Nephron (organoid): ENCODE results near the gene GREM2.

Source experiments
- H3K27ac Mint-ChIP-seq, 3 experiments: 2 replicates each; pipeline ENCODE4 v1.8.0; 2020; ENCODE audit warnings: mixed read lengths in 3 of 3, mild to moderate bottlenecking in 2 of 3, moderate library complexity in 1 of 3
- H3K27me3 Mint-ChIP-seq: 2 replicates; pipeline ENCODE4 v1.8.0; 2021; ENCODE audit warnings: low read depth, mild to moderate bottlenecking, moderate library complexity, mixed read lengths
- H3K36me3 Mint-ChIP-seq: 2 replicates; pipeline ENCODE4 v1.8.0; 2020; ENCODE audit warnings: low read depth, mixed read lengths
- H3K4me1 Mint-ChIP-seq: 2 replicates; pipeline ENCODE4 v1.8.0; 2020; ENCODE audit warnings: mixed read lengths
- H3K4me3 Mint-ChIP-seq, 3 experiments: 2 replicates each; pipeline ENCODE4 v1.8.0; 2020; ENCODE audit warnings: mild to moderate bottlenecking in 3 of 3, mixed read lengths in 3 of 3, moderate library complexity in 2 of 3
- H3K9me3 Mint-ChIP-seq: 2 replicates; pipeline ENCODE4 v1.8.0; 2020; ENCODE audit warnings: mixed read lengths
- TF ChIP-seq, protein P1 (sequence below), 3 experiments: fragments of 200-600 bp; sonication (generic); IDR thresholded peaks; one replicate each; pipeline ENCODE4 v1.5.0; 2021; ENCODE audit warnings: antibody characterized with exemption in 3 of 3; ENCODE audit not compliant: unreplicated experiment in 3 of 3

GREM2 gene

DNA sequence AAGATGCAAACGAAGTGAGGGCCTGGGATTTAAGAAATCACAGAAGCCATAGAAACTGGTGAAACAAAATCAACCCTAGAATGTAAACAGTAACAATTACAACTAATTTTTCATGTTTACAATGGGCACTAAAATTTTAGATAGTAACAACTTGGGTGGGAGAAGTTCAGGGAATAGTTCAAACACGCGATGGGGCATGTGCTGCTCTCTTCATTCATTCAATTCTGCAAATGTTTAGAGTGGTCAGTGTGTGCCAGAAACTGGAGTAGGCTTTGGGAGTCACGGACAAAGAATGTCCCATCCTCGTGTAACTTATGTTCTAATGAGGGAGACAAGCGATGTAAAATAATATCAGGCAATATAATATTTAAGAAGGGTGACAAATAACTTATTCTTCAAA, 133.4 kb downstream of the GREM2 start:
- H3K4me1 Mint-ChIP-seq = no peaks in the 10 kb centered on the region
- no peak overlapping the region for H3K4me3 Mint-ChIP-seq
- H3K27ac Mint-ChIP-seq = no peak overlapping the region
- no peaks in the 10 kb centered on the region for H3K9me3 Mint-ChIP-seq
- H3K36me3 Mint-ChIP-seq = no peaks in the 10 kb centered on the region
- TF ChIP-seq, protein P1, sequence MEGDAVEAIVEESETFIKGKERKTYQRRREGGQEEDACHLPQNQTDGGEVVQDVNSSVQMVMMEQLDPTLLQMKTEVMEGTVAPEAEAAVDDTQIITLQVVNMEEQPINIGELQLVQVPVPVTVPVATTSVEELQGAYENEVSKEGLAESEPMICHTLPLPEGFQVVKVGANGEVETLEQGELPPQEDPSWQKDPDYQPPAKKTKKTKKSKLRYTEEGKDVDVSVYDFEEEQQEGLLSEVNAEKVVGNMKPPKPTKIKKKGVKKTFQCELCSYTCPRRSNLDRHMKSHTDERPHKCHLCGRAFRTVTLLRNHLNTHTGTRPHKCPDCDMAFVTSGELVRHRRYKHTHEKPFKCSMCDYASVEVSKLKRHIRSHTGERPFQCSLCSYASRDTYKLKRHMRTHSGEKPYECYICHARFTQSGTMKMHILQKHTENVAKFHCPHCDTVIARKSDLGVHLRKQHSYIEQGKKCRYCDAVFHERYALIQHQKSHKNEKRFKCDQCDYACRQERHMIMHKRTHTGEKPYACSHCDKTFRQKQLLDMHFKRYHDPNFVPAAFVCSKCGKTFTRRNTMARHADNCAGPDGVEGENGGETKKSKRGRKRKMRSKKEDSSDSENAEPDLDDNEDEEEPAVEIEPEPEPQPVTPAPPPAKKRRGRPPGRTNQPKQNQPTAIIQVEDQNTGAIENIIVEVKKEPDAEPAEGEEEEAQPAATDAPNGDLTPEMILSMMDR (IDR thresholded peaks at IDR 0.05; ENCODE audit: unreplicated experiment in 3 of 3) = no peak
- no peaks in the 10 kb centered on the region for H3K27me3 Mint-ChIP-seq

DNA sequence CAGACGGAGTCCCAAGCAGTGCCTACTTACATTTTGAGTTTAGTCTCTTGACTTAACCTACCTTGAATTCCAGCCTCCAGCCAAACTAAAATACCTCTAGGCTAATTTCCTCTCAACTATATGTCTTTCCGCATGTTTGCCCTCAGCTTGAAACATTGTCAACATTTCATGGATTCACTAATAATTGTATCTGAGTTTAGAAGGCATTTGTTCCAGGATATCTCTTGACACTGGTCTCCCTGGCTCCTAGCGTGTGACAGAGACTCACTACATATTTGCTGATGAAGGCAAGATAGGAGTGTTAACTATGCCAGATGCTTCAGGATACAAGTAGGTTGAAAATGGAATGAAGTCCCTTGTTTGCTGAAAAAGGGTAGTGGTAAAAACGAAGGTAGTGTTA, 136.1 kb downstream of the GREM2 start:
- Mint-ChIP-seq H3K27ac (no peak overlapping the region), H3K4me1 (no peaks in the 10 kb centered on the region), H3K27me3 (no peaks in the 10 kb centered on the region), H3K4me3 (no peak overlapping the region), H3K9me3 (no peaks in the 10 kb centered on the region), H3K36me3 (no peaks in the 10 kb centered on the region)
- TF ChIP-seq, protein P1 (IDR thresholded peaks at IDR 0.05; ENCODE audit: unreplicated experiment in 3 of 3) = no peak

DNA sequence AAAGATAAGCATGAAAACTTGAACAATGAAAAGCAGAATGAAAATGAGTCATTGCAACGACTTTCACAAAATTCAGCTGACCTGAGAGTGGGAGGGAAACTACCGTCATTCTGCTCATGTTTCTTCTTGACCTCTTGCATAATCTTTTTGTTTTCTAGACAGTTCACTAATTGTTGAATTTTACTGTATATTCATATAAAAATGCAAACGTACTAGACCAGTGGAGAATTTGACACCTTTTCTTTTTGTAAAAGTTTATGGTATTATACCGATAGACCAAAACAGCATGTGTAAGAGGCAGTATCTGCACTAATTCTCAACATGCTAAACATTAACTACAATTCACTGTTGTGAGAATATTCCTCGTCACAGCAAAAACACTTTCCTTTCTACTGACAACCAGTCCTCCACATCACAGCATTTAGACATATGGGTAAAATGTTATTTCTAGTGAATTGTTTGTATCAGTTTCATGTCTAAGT, 137.8 kb downstream of the GREM2 start:
- Mint-ChIP-seq H3K4me1 (no peaks in the 10 kb centered on the region), H3K4me3 (no peak overlapping the region), H3K27ac (no peak overlapping the region), H3K36me3 (no peaks in the 10 kb centered on the region), H3K27me3 (no peaks in the 10 kb centered on the region), H3K9me3 (no peaks in the 10 kb centered on the region)
- TF ChIP-seq, protein P1 (IDR thresholded peaks at IDR 0.05; ENCODE audit: unreplicated experiment in 3 of 3) = no peak

DNA sequence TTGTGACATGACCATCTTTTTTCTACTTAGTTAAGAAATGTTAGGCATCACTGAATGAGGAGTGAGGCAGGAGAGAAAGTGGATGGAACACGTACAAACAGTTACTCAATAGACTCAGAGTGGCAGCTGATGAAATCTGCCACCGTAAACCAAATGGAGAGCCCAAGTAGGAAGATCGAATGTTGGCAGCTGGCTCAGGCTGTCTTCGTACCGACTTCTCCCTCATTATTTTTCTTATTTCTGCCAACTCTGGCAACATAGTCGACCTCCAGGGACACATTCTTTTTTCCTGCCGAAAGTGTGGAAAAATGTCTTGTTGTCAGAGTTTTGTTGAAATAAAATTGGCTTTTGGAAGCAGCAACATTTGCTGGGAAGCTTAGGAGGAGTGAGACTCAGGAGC, 143.3 kb downstream of the GREM2 start:
- Mint-ChIP-seq H3K36me3 (no peaks in the 10 kb centered on the region), H3K9me3 (no peaks in the 10 kb centered on the region), H3K4me1 (peaks cover 30% of the 10 kb centered on the region), H3K27ac (peak overlapping the region in 2 of 3 experiments; percentile 30 to 72), H3K4me3 (no peak overlapping the region), H3K27me3 (no peaks in the 10 kb centered on the region)
- TF ChIP-seq, protein P1 (IDR thresholded peaks at IDR 0.05; ENCODE audit: unreplicated experiment in 3 of 3) = no peak

DNA sequence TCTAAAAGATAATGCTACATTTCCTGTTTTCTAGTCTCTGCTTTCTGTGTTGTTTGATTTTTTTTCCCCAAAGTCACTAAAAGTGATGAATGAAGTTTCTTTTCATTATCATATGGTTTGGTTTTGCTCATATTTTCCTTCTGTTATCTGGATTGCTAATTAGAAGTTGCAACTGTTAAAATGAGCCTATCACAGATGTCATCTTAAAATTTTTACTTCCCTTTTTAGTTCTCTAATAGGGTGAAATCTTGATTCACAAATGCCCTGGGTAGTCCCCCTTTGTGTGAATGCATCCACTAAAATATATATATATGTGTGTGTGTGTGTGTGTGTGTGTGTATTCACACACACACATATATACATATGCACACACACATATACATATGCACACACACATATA, 144.1 kb downstream of the GREM2 start:
- no peaks in the 10 kb centered on the region for H3K36me3 Mint-ChIP-seq
- peaks cover 33% of the 10 kb centered on the region for H3K4me1 Mint-ChIP-seq
- TF ChIP-seq, protein P1 (IDR thresholded peaks at IDR 0.05; ENCODE audit: unreplicated experiment in 3 of 3) = no peak
- H3K27me3 Mint-ChIP-seq = no peaks in the 10 kb centered on the region
- no peak overlapping the region for H3K27ac Mint-ChIP-seq
- no peak overlapping the region for H3K4me3 Mint-ChIP-seq
- H3K9me3 Mint-ChIP-seq = no peaks in the 10 kb centered on the region

DNA sequence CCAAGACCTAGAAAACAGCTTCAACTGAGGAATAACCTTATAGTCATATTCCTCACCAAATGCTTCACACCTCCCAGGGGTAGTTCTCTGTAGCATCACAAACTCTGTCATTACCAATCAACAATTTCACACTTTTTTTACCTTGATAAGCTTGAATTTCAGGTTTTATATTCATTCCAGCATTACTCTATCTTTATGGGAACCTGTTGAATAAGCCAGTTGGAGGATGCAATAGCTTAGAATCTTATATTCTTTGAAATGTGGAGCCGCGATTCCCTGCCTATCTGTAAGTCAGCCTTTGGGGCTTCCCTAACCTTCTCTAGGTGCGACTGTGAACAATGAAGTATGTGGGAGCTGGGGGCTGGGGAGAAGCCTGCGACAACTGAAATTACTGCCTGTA, 145.4 kb downstream of the GREM2 start:
- Mint-ChIP-seq H3K9me3 (no peaks in the 10 kb centered on the region), H3K36me3 (no peaks in the 10 kb centered on the region), H3K4me1 (peaks cover 38% of the 10 kb centered on the region), H3K27me3 (no peaks in the 10 kb centered on the region), H3K4me3 (no peak overlapping the region), H3K27ac (peak overlapping the region in 1 of 3 experiments; percentile 33)
- TF ChIP-seq, protein P1 (IDR thresholded peaks at IDR 0.05; ENCODE audit: unreplicated experiment in 3 of 3) = no peak
